ENCODE measurements around the gene CPSF4L. TPM values are rescaled to one million over a fixed set of nuclear protein-coding genes. Genes with fewer than 3 reads are reported as not detected.

CPSF4L gene
- total RNA-seq, 1 donor from 2014 or later, result not detected

GRCh38 chr17:73214851-73215250 is 46.8 kb downstream of the CPSF4L start:
- H3K27me3 ChIP-seq, result no peaks in the 10 kb centered on the region
- no peak overlapping the region for H3K4me3 ChIP-seq
- no peaks in the 10 kb centered on the region for H3K9me3 ChIP-seq (ENCODE audit: low read depth)
- H2AFZ ChIP-seq (replicated peaks), result no peak overlapping the region
- H3K27me3 Mint-ChIP-seq (ENCODE audit: insufficient read depth, low read depth), result no peaks in the 10 kb centered on the region
- H3K27ac Mint-ChIP-seq, result no peak overlapping the region
- no peaks in the 10 kb centered on the region for H3K4me1 ChIP-seq
- no peaks in the 10 kb centered on the region for H3K9me3 Mint-ChIP-seq
- H3K36me3 Mint-ChIP-seq, result peaks cover 7% of the 10 kb centered on the region
- H3K4me2 ChIP-seq, result no peak overlapping the region
- no peaks in the 10 kb centered on the region for H3K4me1 Mint-ChIP-seq
- H3F3A ChIP-seq (ENCODE audit: low read depth), result no peaks in the 10 kb centered on the region
- no peak for DNase-seq (ENCODE audit: low spot score)
- H3K4me3 Mint-ChIP-seq, result no peak overlapping the region
- H3K36me3 ChIP-seq, result no peaks in the 10 kb centered on the region
- H3K9ac ChIP-seq, result no peak overlapping the region
- H3K79me2 ChIP-seq (ENCODE audit: low read depth), result peaks cover 50% of the 10 kb centered on the region
- TF ChIP-seq EZH2 (IDR thresholded peaks at IDR 0.05) (no peak), CTCF (IDR thresholded peaks at IDR 0.05) (no peak), EZH2phosphoT487 (IDR thresholded peaks at IDR 0.05) (no peak)
- peak overlapping the region; percentile 14 for H3K27ac ChIP-seq
- H4K20me1 ChIP-seq (ENCODE audit: low read depth), result peaks cover 34% of the 10 kb centered on the region

GRCh38 chr17:73214008-73214407 is 47.7 kb downstream of the CPSF4L start:
- Mint-ChIP-seq H3K4me3 (no peak overlapping the region), H3K27me3 (ENCODE audit: insufficient read depth, low read depth) (no peaks in the 10 kb centered on the region), H3K9me3 (no peaks in the 10 kb centered on the region), H3K36me3 (peaks cover 4% of the 10 kb centered on the region), H3K4me1 (no peaks in the 10 kb centered on the region), H3K27ac (no peak overlapping the region)
- DNase-seq (ENCODE audit: low spot score), result no peak
- no peak overlapping the region for H3K9ac ChIP-seq
- peaks cover 42% of the 10 kb centered on the region for H3K79me2 ChIP-seq (ENCODE audit: low read depth)
- no peak overlapping the region for H2AFZ ChIP-seq (replicated peaks)
- H3K4me2 ChIP-seq, result no peak overlapping the region
- H3K27ac ChIP-seq, result no peak overlapping the region
- TF ChIP-seq EZH2phosphoT487 (IDR thresholded peaks at IDR 0.05) (no peak), EZH2 (IDR thresholded peaks at IDR 0.05) (no peak), CTCF (IDR thresholded peaks at IDR 0.05) (no peak)
- H3K4me3 ChIP-seq, result no peak overlapping the region
- no peaks in the 10 kb centered on the region for H3K27me3 ChIP-seq
- peaks cover 39% of the 10 kb centered on the region for H4K20me1 ChIP-seq (ENCODE audit: low read depth)
- no peaks in the 10 kb centered on the region for H3K36me3 ChIP-seq
- no peaks in the 10 kb centered on the region for H3F3A ChIP-seq (ENCODE audit: low read depth)
- no peaks in the 10 kb centered on the region for H3K4me1 ChIP-seq
- H3K9me3 ChIP-seq (ENCODE audit: low read depth), result no peaks in the 10 kb centered on the region

- H3K9ac ChIP-seq, result no peak overlapping the region
- TF ChIP-seq EZH2phosphoT487 (IDR thresholded peaks at IDR 0.05), result no peak
- TF ChIP-seq EZH2 (IDR thresholded peaks at IDR 0.05), result no peak
- TF ChIP-seq CTCF (IDR thresholded peaks at IDR 0.05), result no peak
- Mint-ChIP-seq H3K4me3 (no peak overlapping the region), H3K36me3 (peaks cover 15% of the 10 kb centered on the region), H3K9me3 (no peaks in the 10 kb centered on the region), H3K4me1 (no peaks in the 10 kb centered on the region), H3K27me3 (ENCODE audit: insufficient read depth, low read depth) (no peaks in the 10 kb centered on the region), H3K27ac (no peak overlapping the region)
- peaks cover 5% of the 10 kb centered on the region for H3F3A ChIP-seq (ENCODE audit: low read depth)
- no peaks in the 10 kb centered on the region for H3K27me3 ChIP-seq
- H3K36me3 ChIP-seq, result no peaks in the 10 kb centered on the region
- H3K27ac ChIP-seq, result no peak overlapping the region
- H3K79me2 ChIP-seq (ENCODE audit: low read depth), result peaks cover 26% of the 10 kb centered on the region
- no peak overlapping the region for H3K4me2 ChIP-seq
- H3K4me1 ChIP-seq, result no peaks in the 10 kb centered on the region
- no peak overlapping the region for H2AFZ ChIP-seq (replicated peaks)
- peaks cover 35% of the 10 kb centered on the region for H4K20me1 ChIP-seq (ENCODE audit: low read depth)
- DNase-seq (ENCODE audit: low spot score), result no peak
- no peaks in the 10 kb centered on the region for H3K9me3 ChIP-seq (ENCODE audit: low read depth)
- H3K4me3 ChIP-seq, result no peak overlapping the region
Measured at GRCh38 chr17:73211745-73212144, 49.9 kb downstream of the CPSF4L start.

Measured in neural progenitor cell (in vitro differentiated cells).